Endodermal cell (in vitro differentiated cells): ENCODE results near the gene MYCT1. TPM values are rescaled to one million over a fixed set of nuclear protein-coding genes. Genes with fewer than 3 reads are reported as not detected.

Experiments
- DNase-seq: peaks from one replicate; pipeline ENCODE4 v3.0.0-alpha.2; 2017
- H3K27ac ChIP-seq: 2 replicates; pipeline ENCODE4 v1.5.1; 2013; ENCODE audit warnings: mild to moderate bottlenecking, low read depth, low read length, moderate library complexity
- H3K27me3 ChIP-seq: 2 replicates; pipeline ENCODE4 v1.6.1; 2013; ENCODE audit warnings: mild to moderate bottlenecking, low read length, moderate library complexity; ENCODE audit not compliant: insufficient read depth, control insufficient read depth, poor library complexity, severe bottlenecking
- H3K36me3 ChIP-seq: 2 replicates; pipeline ENCODE4 v1.7.0; 2013; ENCODE audit warnings: mild to moderate bottlenecking, low read length, moderate library complexity; ENCODE audit not compliant: control insufficient read depth, insufficient read depth
- H3K4me1 ChIP-seq: one replicate; pipeline ENCODE4 v1.7.0; 2013; ENCODE audit warnings: low read length; ENCODE audit not compliant: control insufficient read depth, insufficient read depth
- H3K4me3 ChIP-seq: 2 replicates; pipeline ENCODE4 v1.5.1; 2013; ENCODE audit warnings: mild to moderate bottlenecking, low read length, moderate library complexity
- H3K9ac ChIP-seq: 2 replicates; pipeline ENCODE4 v1.6.1; 2013; ENCODE audit warnings: mild to moderate bottlenecking, low read length, moderate library complexity; ENCODE audit not compliant: poor library complexity, severe bottlenecking; ENCODE audit errors: extremely low read depth
- H3K9me3 ChIP-seq: 2 replicates; pipeline ENCODE4 v1.6.1; 2013; ENCODE audit warnings: mild to moderate bottlenecking, low read length, moderate library complexity; ENCODE audit not compliant: control insufficient read depth
- H3K27ac Mint-ChIP-seq: 2 replicates; pipeline ENCODE4 v1.8.0; 2020; ENCODE audit warnings: mixed read lengths
- H3K27me3 Mint-ChIP-seq: 2 replicates; pipeline ENCODE4 v1.8.0; 2021; ENCODE audit warnings: mild to moderate bottlenecking, mixed read lengths; ENCODE audit not compliant: insufficient read depth
- H3K36me3 Mint-ChIP-seq: 2 replicates; pipeline ENCODE4 v1.8.0; 2020; ENCODE audit warnings: low read depth, mixed read lengths
- H3K4me1 Mint-ChIP-seq: 2 replicates; pipeline ENCODE4 v1.8.0; 2020; ENCODE audit warnings: mixed read lengths
- H3K4me3 Mint-ChIP-seq: 2 replicates; pipeline ENCODE4 v1.8.0; 2020; ENCODE audit warnings: mild to moderate bottlenecking, moderate library complexity, mixed read lengths
- H3K9me3 Mint-ChIP-seq: 2 replicates; pipeline ENCODE4 v1.8.0; 2020; ENCODE audit warnings: mild to moderate bottlenecking, mixed read lengths
- WGBS, 2 experiments: methylation state at CpG; one replicate each; pipeline versions ENCODE4 v1.1.5 to v1.1.7; 2013; ENCODE audit warnings: missing lambda C conversion rate in 2 of 2, mixed read lengths in 1 of 2; ENCODE audit not compliant: insufficient coverage in 1 of 2, insufficient read length in 1 of 2; 5-methylcytosine and 5-hydroxymethylcytosine counted together
- total RNA-seq, 2 donors: library from RNA; stranded (reverse); fragmentation: NEBNext Ultra II Directional in 1 of 2; extraction: Animal tissue kit (Norgen Biotek cat#: 25700) in 1 of 2; gene quantifications; 2 replicates in 1 of 2; 3 replicates in 1 of 2; pipeline ENCODE4 v1.2.1, GENCODE V29; 2021
- TF ChIP-seq, protein P1 (sequence below): fragments of 200-600 bp; sonication (generic); conservative IDR thresholded peaks from 2 replicates; pipeline ENCODE4 v1.5.0; 2021; ENCODE audit warnings: antibody characterized with exemption, mild to moderate bottlenecking

The MYCT1 gene
- total RNA-seq, 2 donors from 2014 or later = 7.9 to 15.9 TPM

DNA sequence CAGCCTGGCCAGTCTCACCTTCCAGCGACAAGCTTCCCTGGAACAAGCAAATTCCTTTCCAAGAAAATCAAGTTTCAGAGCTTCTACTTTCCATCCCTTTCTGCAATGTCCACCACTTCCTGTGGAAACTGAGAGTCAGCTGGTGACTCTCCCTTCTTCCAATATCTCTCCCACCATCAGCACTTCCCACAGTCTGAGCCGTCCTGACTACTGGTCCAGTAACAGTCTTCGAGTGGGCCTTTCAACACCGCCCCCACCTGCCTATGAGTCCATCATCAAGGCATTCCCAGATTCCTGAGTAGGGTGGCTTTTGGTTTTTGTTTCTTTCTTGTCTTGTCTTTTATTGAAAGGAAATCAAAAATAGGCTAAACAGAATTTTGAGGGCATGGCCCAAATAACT is 24.3 kb downstream of the MYCT1 start:
- Mint-ChIP-seq H3K9me3 (no peaks in the 10 kb centered on the region), H3K4me1 (no peaks in the 10 kb centered on the region), H3K36me3 (peaks cover 27% of the 10 kb centered on the region), H3K27ac (peak overlapping the region; percentile 16), H3K4me3 (no peak overlapping the region), H3K27me3 (no peaks in the 10 kb centered on the region)
- H3K9ac ChIP-seq = no peak overlapping the region
- no peak overlapping the region for H3K27ac ChIP-seq
- TF ChIP-seq, protein P1, sequence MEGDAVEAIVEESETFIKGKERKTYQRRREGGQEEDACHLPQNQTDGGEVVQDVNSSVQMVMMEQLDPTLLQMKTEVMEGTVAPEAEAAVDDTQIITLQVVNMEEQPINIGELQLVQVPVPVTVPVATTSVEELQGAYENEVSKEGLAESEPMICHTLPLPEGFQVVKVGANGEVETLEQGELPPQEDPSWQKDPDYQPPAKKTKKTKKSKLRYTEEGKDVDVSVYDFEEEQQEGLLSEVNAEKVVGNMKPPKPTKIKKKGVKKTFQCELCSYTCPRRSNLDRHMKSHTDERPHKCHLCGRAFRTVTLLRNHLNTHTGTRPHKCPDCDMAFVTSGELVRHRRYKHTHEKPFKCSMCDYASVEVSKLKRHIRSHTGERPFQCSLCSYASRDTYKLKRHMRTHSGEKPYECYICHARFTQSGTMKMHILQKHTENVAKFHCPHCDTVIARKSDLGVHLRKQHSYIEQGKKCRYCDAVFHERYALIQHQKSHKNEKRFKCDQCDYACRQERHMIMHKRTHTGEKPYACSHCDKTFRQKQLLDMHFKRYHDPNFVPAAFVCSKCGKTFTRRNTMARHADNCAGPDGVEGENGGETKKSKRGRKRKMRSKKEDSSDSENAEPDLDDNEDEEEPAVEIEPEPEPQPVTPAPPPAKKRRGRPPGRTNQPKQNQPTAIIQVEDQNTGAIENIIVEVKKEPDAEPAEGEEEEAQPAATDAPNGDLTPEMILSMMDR = no peak
- DNase-seq = no peak
- H3K4me3 ChIP-seq = no peak overlapping the region
- 93 to 100% methylated on average over 1 to 4 of the region's 4 CpGs for WGBS, 2 experiments
- H3K36me3 ChIP-seq = peaks cover 50% of the 10 kb centered on the region
- H3K9me3 ChIP-seq = no peaks in the 10 kb centered on the region
- no peaks in the 10 kb centered on the region for H3K27me3 ChIP-seq
- no peaks in the 10 kb centered on the region for H3K4me1 ChIP-seq

DNA sequence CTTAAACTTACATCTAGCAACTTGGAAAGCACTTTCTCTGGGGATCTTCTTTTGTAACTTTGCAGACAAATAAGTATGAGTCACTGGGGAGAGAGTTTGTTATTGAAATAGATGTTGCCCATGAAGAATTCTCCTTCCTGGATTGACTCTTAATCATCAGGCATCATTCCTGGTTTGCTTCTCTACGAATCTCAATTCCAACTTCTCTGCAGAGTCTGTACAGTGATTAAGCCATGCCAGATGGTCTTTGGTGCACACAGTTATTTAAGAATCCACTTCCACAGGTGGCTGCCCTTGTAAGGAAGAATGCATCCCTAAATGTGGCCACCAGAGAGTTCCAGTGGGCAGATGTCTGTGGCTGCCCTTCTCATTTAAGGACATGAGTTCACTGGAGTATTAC is 25.7 kb downstream of the MYCT1 start:
- no peak overlapping the region for H3K4me3 Mint-ChIP-seq
- Histone ChIP-seq H3K9ac (no peak overlapping the region), H3K27me3 (no peaks in the 10 kb centered on the region), H3K27ac (no peak overlapping the region), H3K36me3 (peaks cover 44% of the 10 kb centered on the region), H3K4me1 (no peaks in the 10 kb centered on the region), H3K9me3 (no peaks in the 10 kb centered on the region), H3K4me3 (no peak overlapping the region)
- no peaks in the 10 kb centered on the region for H3K9me3 Mint-ChIP-seq
- TF ChIP-seq, protein P1 = no peak
- no peak overlapping the region for H3K27ac Mint-ChIP-seq
- no peaks in the 10 kb centered on the region for H3K4me1 Mint-ChIP-seq
- DNase-seq = no peak
- 93 to 100% methylated on average over 1 of the region's 1 CpG for WGBS, 2 experiments
- H3K27me3 Mint-ChIP-seq = no peaks in the 10 kb centered on the region
- peaks cover 21% of the 10 kb centered on the region for H3K36me3 Mint-ChIP-seq

DNA sequence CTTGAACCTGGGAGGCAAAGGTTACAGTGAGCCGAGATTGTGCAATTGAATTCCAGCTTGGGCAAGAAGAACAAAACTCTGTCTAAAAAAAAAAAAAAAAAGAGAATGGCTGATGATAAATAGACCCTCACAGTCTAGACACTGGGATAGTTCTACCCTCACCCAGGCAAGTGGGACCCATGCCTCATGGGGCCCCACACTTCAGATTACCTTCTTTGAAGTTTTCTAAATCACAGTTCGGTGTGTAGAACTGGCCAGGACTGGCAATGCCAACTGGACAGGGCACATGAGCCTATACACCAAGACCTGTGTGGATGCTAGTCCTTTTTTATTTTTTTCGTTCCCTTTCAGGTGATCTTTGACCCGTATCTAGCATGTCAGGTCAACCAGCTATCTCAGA is 28.6 kb downstream of the MYCT1 start:
- no peak for DNase-seq
- H3K36me3 Mint-ChIP-seq = peaks cover 21% of the 10 kb centered on the region

More for the DNA sequence above, 28.6 kb downstream of the MYCT1 start:
- H3K4me1 Mint-ChIP-seq = no peaks in the 10 kb centered on the region
- Histone ChIP-seq H3K27ac (no peak overlapping the region), H3K36me3 (peaks cover 27% of the 10 kb centered on the region), H3K4me3 (no peak overlapping the region), H3K4me1 (no peaks in the 10 kb centered on the region), H3K9me3 (no peaks in the 10 kb centered on the region), H3K9ac (no peak overlapping the region), H3K27me3 (no peaks in the 10 kb centered on the region)
- H3K9me3 Mint-ChIP-seq = no peaks in the 10 kb centered on the region
- TF ChIP-seq, protein P1 = no peak
- H3K27ac Mint-ChIP-seq = no peak overlapping the region
- WGBS, 2 experiments = 84 to 87% methylated on average over 3 to 4 of the region's 4 CpGs
- no peak overlapping the region for H3K4me3 Mint-ChIP-seq
- H3K27me3 Mint-ChIP-seq = no peaks in the 10 kb centered on the region
